NCI-H748 (cell line): ENCODE measurements around the gene CD160.
"Not testable (repeated sequence)": the region's sequence is repeated elsewhere in the genome, so short reads cannot be mapped to it uniquely, and the experiment has no call there.

Experiments
- DNase-seq: peaks from one replicate; lab custom pipeline; 2025; ENCODE audit not compliant: unreplicated experiment; lab: John Stamatoyannopoulos, UW

The CD160 gene

GRCh38 chr1:145719230-145720079 lies at the start of gene CD160:
Gene CD160 (plus strand): TSS chr1:145719499. CDS start chr1:145728328, 8,829 bp downstream.
- DNase-seq: no peak

GRCh38 chr1:145670995-145671745 lies 48.1 kb upstream of the CD160 start:
- DNase-seq: not testable (repeated sequence)

GRCh38 chr1:145673217-145673616 lies 46.1 kb upstream of the CD160 start:
- not testable (repeated sequence) for DNase-seq

GRCh38 chr1:145684858-145685257 lies 34.4 kb upstream of the CD160 start:
- not testable (repeated sequence) for DNase-seq

GRCh38 chr1:145686078-145686477 lies 33.2 kb upstream of the CD160 start:
- not testable (repeated sequence) for DNase-seq

GRCh38 chr1:145688328-145688727 lies 31.0 kb upstream of the CD160 start:
- no peak for DNase-seq

- DNase-seq: no peak
Measured at GRCh38 chr1:145688924-145689323, 30.4 kb upstream of the CD160 start.

GRCh38 chr1:145689922-145690321 lies 29.4 kb upstream of the CD160 start:
- no peak for DNase-seq

- DNase-seq: no peak
Measured at GRCh38 chr1:145690587-145691558, 28.4 kb upstream of the CD160 start.

- DNase-seq: no peak
Measured at GRCh38 chr1:145692785-145693443, 26.4 kb upstream of the CD160 start.

- DNase-seq: no peak
Measured at GRCh38 chr1:145695821-145696629, 23.3 kb upstream of the CD160 start.

- DNase-seq: no peak
Measured at GRCh38 chr1:145696630-145696960, 22.7 kb upstream of the CD160 start.

GRCh38 chr1:145701306-145701862 lies 17.9 kb upstream of the CD160 start:
- no peak for DNase-seq

GRCh38 chr1:145702052-145702451 lies 17.2 kb upstream of the CD160 start:
- DNase-seq: no peak

- no peak for DNase-seq
Measured at GRCh38 chr1:145702826-145703225, 16.5 kb upstream of the CD160 start.

GRCh38 chr1:145705622-145706021 lies 13.7 kb upstream of the CD160 start:
- no peak for DNase-seq

- DNase-seq: no peak
Measured at GRCh38 chr1:145706086-145706664, 13.1 kb upstream of the CD160 start.

- no peak for DNase-seq
Measured at GRCh38 chr1:145707183-145707867, 12.0 kb upstream of the CD160 start, which contains the start of gene PDZK1. Gene PDZK1 (minus strand): TSS chr1:145707368. CDS start chr1:145688021, 19,347 bp downstream.
